Stomach smooth muscle (tissue), 2 donors: ENCODE measurements around the gene OSGIN1.

Experiments used
- H3K27ac ChIP-seq: one replicate; pipeline ENCODE4 v1.7.0; 2013; ENCODE audit warnings: mild to moderate bottlenecking, low read length, inconsistent platforms
- H3K27me3 ChIP-seq, 2 donors: one replicate each; pipeline ENCODE4 v1.7.0; 2013; ENCODE audit warnings: low read length in 2 of 2; ENCODE audit not compliant: insufficient read depth in 2 of 2, control insufficient read depth in 1 of 2
- H3K36me3 ChIP-seq, 2 donors: one replicate each; pipeline ENCODE4 v1.7.0; 2013; ENCODE audit warnings: low read length in 2 of 2; ENCODE audit not compliant: control insufficient read depth in 2 of 2, insufficient read depth in 2 of 2
- H3K4me1 ChIP-seq: one replicate; pipeline ENCODE4 v1.7.0; 2013; ENCODE audit warnings: low read length; ENCODE audit not compliant: control insufficient read depth, insufficient read depth
- H3K4me3 ChIP-seq, 2 donors: one replicate each; pipeline ENCODE4 v1.7.0; 2013; ENCODE audit warnings: low read length in 2 of 2
- H3K9ac ChIP-seq, 2 donors: one replicate each; pipeline ENCODE4 v1.7.0; 2013; ENCODE audit warnings: low read length in 2 of 2, mild to moderate bottlenecking in 1 of 2
- H3K9me3 ChIP-seq, 2 donors: one replicate each; pipeline ENCODE4 v1.7.0; 2013; ENCODE audit warnings: low read length in 2 of 2; ENCODE audit not compliant: control insufficient read depth in 2 of 2
- donor health status: healthy.
- donor health status: Pancreatic carcinoma.

The OSGIN1 gene

DNA sequence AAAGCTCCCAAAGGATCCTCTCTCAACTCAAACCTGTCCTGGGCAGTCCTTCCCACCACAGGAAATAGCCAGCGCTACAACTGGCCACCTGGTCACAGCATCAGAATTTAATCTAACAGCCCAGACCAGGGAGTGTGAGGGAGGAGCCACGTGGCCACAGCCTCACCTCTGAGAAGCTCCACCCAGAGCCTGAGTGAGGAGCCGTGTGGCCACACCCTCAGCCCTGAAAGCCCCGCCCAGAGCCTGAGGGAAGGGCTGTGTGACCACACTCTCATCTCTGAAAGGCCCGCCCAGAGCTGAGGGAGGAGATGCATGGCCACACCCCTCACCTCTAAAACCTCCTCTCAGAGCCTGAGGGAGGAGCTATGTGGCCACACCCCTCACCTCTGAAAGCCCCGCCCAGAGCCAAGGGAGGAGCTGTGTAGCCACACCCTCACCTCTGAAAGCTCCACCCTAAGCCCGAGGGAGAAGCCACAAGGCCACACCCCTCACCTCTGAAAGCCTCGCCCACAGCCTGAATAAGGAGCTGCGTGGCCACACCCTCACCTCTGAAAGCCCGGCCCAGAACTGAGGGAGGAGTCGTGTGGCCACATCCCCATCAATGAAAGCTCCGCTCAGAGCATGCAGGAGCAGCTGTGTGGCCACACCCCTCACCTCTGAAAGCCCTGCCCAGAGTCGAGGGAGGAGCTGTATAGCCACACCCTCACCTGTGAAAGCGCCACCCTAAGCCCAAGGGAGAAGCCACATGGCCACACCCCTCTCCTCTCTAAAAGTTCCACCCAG, 60.9 kb downstream of the OSGIN1 start:
- Histone ChIP-seq H3K27ac (no peak overlapping the region), H3K4me3 (no peak overlapping the region), H3K4me1 (peaks cover 2% of the 10 kb centered on the region), H3K36me3 (no peaks in the 10 kb centered on the region), H3K27me3 (peaks cover 2 to 7% of the 10 kb centered on the region in 2 donors), H3K9me3 (no peaks in the 10 kb centered on the region), H3K9ac (no peak overlapping the region)

DNA sequence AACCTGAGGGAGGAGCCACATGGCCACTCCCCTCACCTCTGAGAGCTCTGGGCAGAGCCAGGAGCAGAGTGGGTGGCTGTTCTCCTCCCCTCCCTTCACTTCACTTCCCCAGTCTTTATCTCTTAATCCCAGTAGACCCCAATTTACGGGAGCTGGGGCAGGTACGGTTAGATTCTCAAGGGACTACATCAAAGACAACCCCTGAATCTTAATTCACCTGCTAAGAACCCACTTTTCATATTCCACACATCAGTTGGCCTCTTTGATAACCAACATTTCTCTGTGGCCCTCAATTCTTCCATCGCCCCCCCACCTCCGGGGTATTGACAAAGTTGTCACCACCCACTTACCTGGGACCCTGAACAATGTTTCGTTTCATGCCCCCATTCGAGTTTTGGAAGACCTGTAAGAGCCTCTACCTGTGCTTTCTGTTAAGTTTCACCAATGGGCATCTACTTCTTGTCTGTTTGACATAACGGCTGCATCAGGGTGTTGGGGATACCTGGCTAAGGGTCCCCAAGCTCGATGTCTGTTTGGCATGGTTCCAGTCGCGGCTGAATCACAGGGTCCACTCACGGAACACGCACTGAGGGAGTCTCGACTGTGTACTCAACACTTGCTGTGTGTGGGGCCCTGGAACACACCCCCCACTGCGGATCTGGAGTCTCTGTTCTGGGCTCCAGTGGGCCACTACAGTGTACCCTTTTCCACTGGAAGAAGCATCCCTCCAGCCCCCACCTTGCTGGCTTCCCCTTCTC, 61.7 kb downstream of the OSGIN1 start:
- Histone ChIP-seq H3K36me3 (no peaks in the 10 kb centered on the region), H3K4me3 (no peak overlapping the region), H3K27me3 (peaks cover 2 to 7% of the 10 kb centered on the region in 2 donors), H3K9ac (no peak overlapping the region), H3K27ac (no peak overlapping the region), H3K9me3 (no peaks in the 10 kb centered on the region), H3K4me1 (peaks cover 2% of the 10 kb centered on the region)

DNA sequence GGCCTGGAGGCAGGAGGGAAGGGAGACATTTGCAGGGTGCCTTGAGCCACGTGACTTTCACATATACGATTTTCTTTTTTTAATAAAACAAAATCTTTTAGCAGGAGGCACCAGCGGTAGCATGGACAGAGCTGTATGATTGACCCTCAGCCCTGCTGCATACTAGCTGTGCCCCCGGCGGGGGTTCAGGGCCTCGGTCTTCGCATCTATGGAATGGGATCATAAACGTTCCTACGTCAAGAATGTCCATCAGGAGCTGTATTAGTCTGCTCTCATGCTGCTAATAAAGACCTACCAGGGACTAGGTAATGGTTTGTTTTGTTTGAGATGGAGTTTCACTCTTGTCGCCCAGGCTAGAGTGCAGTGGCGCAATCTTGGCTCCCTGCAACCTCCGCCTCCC, 62.4 kb downstream of the OSGIN1 start:
- peaks cover 2 to 7% of the 10 kb centered on the region in 2 donors for H3K27me3 ChIP-seq
- H3K4me3 ChIP-seq = no peak overlapping the region
- H3K9me3 ChIP-seq = peaks cover 0 to 4% of the 10 kb centered on the region in 2 donors
- no peaks in the 10 kb centered on the region for H3K36me3 ChIP-seq
- peaks cover 2% of the 10 kb centered on the region for H3K4me1 ChIP-seq
- H3K9ac ChIP-seq = no peak overlapping the region
- no peak overlapping the region for H3K27ac ChIP-seq
